HG02870 (cell line): ENCODE measurements around the gene OSBPL6.
"Not testable (repeated sequence)": the region's sequence is repeated elsewhere in the genome, so short reads cannot be mapped to it uniquely, and the experiment has no call there.

Experiments used
- ATAC-seq: cut with Tn5 transposase; IDR thresholded peaks from one replicate; pipeline ENCODE4 v1.9.1; 2021; ENCODE audit warnings: mild to moderate bottlenecking, moderate library complexity; ENCODE audit not compliant: unreplicated experiment

Gene OSBPL6

GRCh38 chr2:178394859-178395258, 200.5 kb downstream of the OSBPL6 start:
- no peak for ATAC-seq

GRCh38 chr2:178395295-178395694, 201.0 kb downstream of the OSBPL6 start:
- no peak for ATAC-seq

GRCh38 chr2:178395941-178396570, 201.7 kb downstream of the OSBPL6 start:
- no peak for ATAC-seq

GRCh38 chr2:178397002-178397605, 202.8 kb downstream of the OSBPL6 start:
- ATAC-seq = peak; percentile 80

GRCh38 chr2:178401994-178402437, 207.7 kb downstream of the OSBPL6 start:
- no peak for ATAC-seq

GRCh38 chr2:178403671-178404306, 209.5 kb downstream of the OSBPL6 start:
- peak; percentile 33 for ATAC-seq

- ATAC-seq = peak; percentile 99
Measured at GRCh38 chr2:178404368-178404767, 210.1 kb downstream of the OSBPL6 start.

- ATAC-seq = no peak
Measured at GRCh38 chr2:178409261-178409660, 214.9 kb downstream of the OSBPL6 start.

GRCh38 chr2:178412047-178412446, 217.7 kb downstream of the OSBPL6 start:
- no peak for ATAC-seq

GRCh38 chr2:178412453-178412852, 218.1 kb downstream of the OSBPL6 start:
- not testable (repeated sequence) for ATAC-seq

- ATAC-seq = peak; percentile 76
Measured at GRCh38 chr2:178413472-178414265, 219.4 kb downstream of the OSBPL6 start.

- ATAC-seq = peak; percentile 72
Measured at GRCh38 chr2:178414266-178415247, 220.2 kb downstream of the OSBPL6 start.

- ATAC-seq = no peak
Measured at GRCh38 chr2:178415979-178416378, 221.7 kb downstream of the OSBPL6 start.

GRCh38 chr2:178417916-178418315, 223.6 kb downstream of the OSBPL6 start:
- no peak for ATAC-seq

- ATAC-seq = no peak
Measured at GRCh38 chr2:178418426-178418825, 224.1 kb downstream of the OSBPL6 start.

GRCh38 chr2:178419123-178419522, 224.8 kb downstream of the OSBPL6 start:
- ATAC-seq = no peak

- ATAC-seq = no peak
Measured at GRCh38 chr2:178420463-178420999, 226.2 kb downstream of the OSBPL6 start.

- ATAC-seq = no peak
Measured at GRCh38 chr2:178422097-178422496, 227.8 kb downstream of the OSBPL6 start.

- ATAC-seq = not testable (repeated sequence)
Measured at GRCh38 chr2:178423746-178424145, 229.4 kb downstream of the OSBPL6 start.

GRCh38 chr2:178425255-178425827, 231.0 kb downstream of the OSBPL6 start:
- no peak for ATAC-seq
